Naive thymus-derived CD8-positive, alpha-beta T cell (primary cell): ENCODE data around the gene SP6. TPM values are rescaled to one million over a fixed set of nuclear protein-coding genes. Genes with fewer than 3 reads are reported as not detected.
A peak's percentile ranks its signal among the peaks of the same experiment; 100 is the strongest.

Source experiments
- ATAC-seq, 2 donors: fragments of 150-1000 bp; cut with Tn5 transposase in 1 of 2; sonication (Bioruptor Pico), chemical (Tn5 transposase) in 1 of 2; 1 replicate in 1 of 2; 2 replicates in 1 of 2; pipeline ENCODE4 v1.10.0; 2021; ENCODE audit warnings: mild to moderate bottlenecking in 2 of 2, moderate library complexity in 2 of 2
- POLR2A ChIA-PET: fragments of 350-600 bp; sonication (Branson Sonifier 250); formaldehyde crosslinking; loops from one replicate; lab custom pipeline; 2021; ENCODE audit warnings: antibody characterized with exemption; lab: Charles Lee
- DNase-seq, 10 donors: peaks; one replicate each; pipeline versions ENCODE4 v3.0.0 to v3.0.0-alpha.2; 2020 to 2022
- H3K27ac Mint-ChIP-seq, 10 donors: one replicate each; pipeline ENCODE4 v1.8.0; 2020 to 2022; ENCODE audit warnings: mild to moderate bottlenecking in 10 of 10, mixed read lengths in 10 of 10, moderate library complexity in 4 of 10, inconsistent platforms in 1 of 10
- H3K27me3 Mint-ChIP-seq, 5 donors: one replicate each; pipeline ENCODE4 v1.8.0; 2021 to 2022; ENCODE audit warnings: mixed read lengths in 5 of 5
- H3K36me3 Mint-ChIP-seq, 3 donors: one replicate each; pipeline ENCODE4 v1.8.0; 2020 to 2022; ENCODE audit warnings: mixed read lengths in 3 of 3, mild to moderate bottlenecking in 2 of 3, inconsistent platforms in 1 of 3
- H3K4me1 Mint-ChIP-seq, 4 donors: one replicate each; pipeline ENCODE4 v1.8.0; 2021 to 2022; ENCODE audit warnings: mixed read lengths in 4 of 4
- H3K4me3 Mint-ChIP-seq, 10 donors: one replicate each; pipeline ENCODE4 v1.8.0; 2020 to 2022; ENCODE audit warnings: mild to moderate bottlenecking in 10 of 10, mixed read lengths in 10 of 10, moderate library complexity in 6 of 10, inconsistent platforms in 1 of 10
- H3K9me3 Mint-ChIP-seq, 9 donors: one replicate each; pipeline ENCODE4 v1.8.0; 2020 to 2022; ENCODE audit warnings: mixed read lengths in 9 of 9, mild to moderate bottlenecking in 3 of 9, inconsistent platforms in 1 of 9, moderate library complexity in 1 of 9
- polyA plus RNA-seq, 3 donors: library from polyadenylated mRNA; unstranded; fragments of 300-500 nt; fragmentation: Illumina TruSeq; gene quantifications; one replicate each; pipeline ENCODE4 v1.2.3, GENCODE V29; 2021
- total RNA-seq, 8 experiments: library from RNA in 2 of 8; stranded (reverse) in 2 of 8; gene quantifications; one replicate each; pipeline ENCODE4 v1.2.3 and lab custom pipeline; 2021 to 2026

The SP6 gene
- total and polyA plus RNA-seq, 5 experiments from 2014 or later, result 0.13 to 0.33 (median 0.16) TPM; not detected in 2

- H3K27ac Mint-ChIP-seq, result peak overlapping the region in 1 of 10 donors; percentile 55
- H3K4me3 Mint-ChIP-seq, result no peak overlapping the region
- peak in 1 of 10 donors; percentile 19 for DNase-seq
- H3K36me3 Mint-ChIP-seq, result peaks cover 0 to 78% (median 14%) of the 10 kb centered on the region in 3 donors
- H3K9me3 Mint-ChIP-seq, result no peaks in the 10 kb centered on the region
- no peaks in the 10 kb centered on the region for H3K27me3 Mint-ChIP-seq
- POLR2A ChIA-PET, result no interaction called here
- peaks cover 3 to 8% (median 6%) of the 10 kb centered on the region in 4 donors for H3K4me1 Mint-ChIP-seq
- no peak for ATAC-seq
These were observed 37.4 kb downstream of the SP6 start for GRCh38 chr17:47813512-47814031.

DNA sequence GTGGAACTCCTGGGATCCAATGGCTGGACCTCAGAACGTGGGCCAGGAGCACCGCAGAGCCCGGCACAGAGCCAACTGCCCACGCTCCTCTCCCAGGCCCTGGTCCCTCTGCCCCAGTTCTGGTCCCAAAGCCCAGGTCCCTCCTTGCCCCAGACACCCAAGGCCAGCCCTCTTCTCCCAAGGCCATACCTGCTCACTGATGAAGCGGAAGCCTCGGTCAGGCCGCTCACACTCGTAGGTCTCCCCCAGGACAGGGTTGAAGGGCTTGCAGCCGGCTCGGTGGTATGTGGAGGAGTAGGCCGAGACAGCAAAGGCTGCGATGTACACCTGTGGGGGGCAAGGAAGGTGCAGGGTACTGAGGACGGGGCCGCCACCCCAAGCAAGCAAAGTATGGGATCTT lies 37.9 kb downstream of the SP6 start:
- ATAC-seq, result no peak
- POLR2A ChIA-PET, result no interaction called here
- H3K27me3 Mint-ChIP-seq, result no peaks in the 10 kb centered on the region
- DNase-seq, result no peak
- no peak overlapping the region for H3K4me3 Mint-ChIP-seq
- H3K36me3 Mint-ChIP-seq, result peaks cover 0 to 80% (median 16%) of the 10 kb centered on the region in 3 donors
- peak overlapping the region in 2 of 10 donors; percentile 67 to 82 for H3K27ac Mint-ChIP-seq
- H3K9me3 Mint-ChIP-seq, result no peaks in the 10 kb centered on the region
- peaks cover 3 to 8% (median 6%) of the 10 kb centered on the region in 4 donors for H3K4me1 Mint-ChIP-seq

- no peaks in the 10 kb centered on the region for H3K27me3 Mint-ChIP-seq
- peak in 1 of 10 donors; percentile 57 for DNase-seq
- H3K36me3 Mint-ChIP-seq, result peaks cover 0 to 79% (median 13%) of the 10 kb centered on the region in 3 donors
- no peaks in the 10 kb centered on the region for H3K9me3 Mint-ChIP-seq
- POLR2A ChIA-PET, result no interaction called here
- peak overlapping the region in 6 of 10 donors; percentile 8 to 82 (median 51) for H3K27ac Mint-ChIP-seq
- ATAC-seq, result no peak
- no peak overlapping the region for H3K4me3 Mint-ChIP-seq
- peaks cover 3 to 7% (median 5%) of the 10 kb centered on the region in 4 donors for H3K4me1 Mint-ChIP-seq
These were observed 38.6 kb downstream of the SP6 start for GRCh38 chr17:47812146-47812920.

- H3K9me3 Mint-ChIP-seq, result no peaks in the 10 kb centered on the region
- no peak overlapping the region for H3K4me3 Mint-ChIP-seq
- POLR2A ChIA-PET, result no interaction called here
- DNase-seq, result peak in 1 of 10 donors; percentile 4
- no peaks in the 10 kb centered on the region for H3K27me3 Mint-ChIP-seq
- peaks cover 0 to 79% (median 13%) of the 10 kb centered on the region in 3 donors for H3K36me3 Mint-ChIP-seq
- ATAC-seq, result no peak
- H3K4me1 Mint-ChIP-seq, result peaks cover 3 to 7% (median 5%) of the 10 kb centered on the region in 4 donors
- H3K27ac Mint-ChIP-seq, result peak overlapping the region in 6 of 10 donors; percentile 24 to 86 (median 50)
These were observed 39.3 kb downstream of the SP6 start for GRCh38 chr17:47811709-47812108.

DNA sequence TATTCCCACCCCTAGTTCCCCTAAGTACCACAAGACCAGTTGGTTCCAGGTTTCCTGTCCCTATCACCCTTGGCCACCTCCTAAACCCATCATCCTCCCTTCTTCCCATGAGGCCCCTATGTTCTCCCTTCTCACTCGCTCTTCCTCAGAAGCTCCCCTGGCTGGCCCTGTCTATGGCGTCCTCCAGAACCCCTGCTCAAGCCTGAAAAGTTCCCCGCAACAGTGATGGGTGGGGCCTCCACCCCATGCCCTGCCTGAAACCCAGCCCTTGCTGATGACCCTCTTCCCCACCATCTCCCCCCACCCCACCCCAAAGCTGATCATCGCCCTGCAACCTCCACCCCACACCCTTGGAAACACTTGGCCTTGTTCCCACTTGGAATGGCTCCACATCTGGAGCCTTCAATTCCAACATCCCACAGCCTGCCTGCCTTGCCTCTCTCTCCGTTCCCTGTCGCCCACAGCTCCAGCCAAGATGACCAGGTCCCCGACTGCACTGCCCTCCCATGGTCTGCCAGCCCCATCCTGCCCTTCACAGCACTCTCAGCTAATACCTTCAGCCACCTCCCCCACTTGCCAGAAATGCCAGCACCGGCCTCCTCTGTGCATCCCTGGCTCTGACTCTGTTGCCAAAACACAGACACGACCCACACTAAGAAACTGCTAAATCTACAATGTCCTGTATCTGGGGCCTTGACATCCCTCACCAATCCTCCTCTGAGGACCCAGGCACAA lies 39.9 kb downstream of the SP6 start:
- H3K27ac Mint-ChIP-seq, result peak overlapping the region in 7 of 10 donors; percentile 9 to 89 (median 68)
- peak in 1 of 10 donors; percentile 44 for DNase-seq
- no peaks in the 10 kb centered on the region for H3K9me3 Mint-ChIP-seq
- no peak for ATAC-seq
- H3K4me3 Mint-ChIP-seq, result no peak overlapping the region
- H3K27me3 Mint-ChIP-seq, result no peaks in the 10 kb centered on the region
- H3K4me1 Mint-ChIP-seq, result peaks cover 3 to 7% (median 5%) of the 10 kb centered on the region in 4 donors
- POLR2A ChIA-PET, result no interaction called here
- H3K36me3 Mint-ChIP-seq, result peaks cover 0 to 79% (median 13%) of the 10 kb centered on the region in 3 donors

DNA sequence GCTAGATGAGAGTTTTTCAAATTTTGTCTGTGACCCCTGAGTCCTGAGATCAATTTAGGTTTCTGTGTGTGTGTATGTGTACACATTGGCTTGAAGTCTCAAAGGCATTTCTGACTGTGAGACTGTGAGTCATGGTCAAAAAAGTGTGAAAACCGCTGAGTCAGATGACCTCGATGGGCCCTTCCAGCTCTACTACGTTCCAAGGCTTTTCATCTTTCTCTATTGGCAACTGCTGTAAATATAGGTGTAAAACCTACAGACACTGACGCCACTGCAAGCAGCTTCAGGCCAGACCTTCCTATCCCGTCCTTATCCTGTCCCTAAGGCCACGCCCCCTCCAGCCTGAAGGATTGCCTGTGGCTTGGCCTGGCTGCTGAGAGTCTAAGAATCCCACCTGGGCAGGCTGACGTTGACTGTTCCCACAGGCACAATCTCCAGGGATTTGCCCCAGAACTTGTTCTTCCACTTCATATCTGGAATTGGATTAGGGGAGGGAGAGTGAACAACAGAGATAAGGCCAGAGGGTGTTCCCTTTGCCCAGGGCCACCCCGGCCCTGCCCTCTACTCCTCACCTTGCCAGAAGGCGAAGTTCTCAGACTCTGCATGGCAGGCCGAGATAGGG lies 40.7 kb downstream of the SP6 start:
- Mint-ChIP-seq H3K27ac (peak overlapping the region in 6 of 10 donors; percentile 42 to 86 (median 54)), H3K27me3 (no peaks in the 10 kb centered on the region), H3K36me3 (peaks cover 0 to 72% (median 13%) of the 10 kb centered on the region in 3 donors), H3K4me1 (peaks cover 3 to 7% (median 5%) of the 10 kb centered on the region in 4 donors), H3K4me3 (no peak overlapping the region), H3K9me3 (no peaks in the 10 kb centered on the region)
- POLR2A ChIA-PET, result interaction anchor here (0.6 kb wide), 1 partner anchor 255 kb away, joined by 5 read pairs; no protein-coding TSS in a partner anchor
- ATAC-seq (peak in 1 of 2 donors; percentile 23), DNase-seq (peak in 2 of 10 donors; percentile 18 to 19)

GRCh38 chr17:47808830-47809480 lies 42.0 kb downstream of the SP6 start:
- Mint-ChIP-seq H3K9me3 (no peaks in the 10 kb centered on the region), H3K4me1 (peaks cover 3 to 7% (median 5%) of the 10 kb centered on the region in 4 donors), H3K27ac (peak overlapping the region in 2 of 10 donors; percentile 27 to 63), H3K27me3 (no peaks in the 10 kb centered on the region), H3K36me3 (peaks cover 0 to 66% (median 10%) of the 10 kb centered on the region in 3 donors), H3K4me3 (no peak overlapping the region)
- peak in 1 of 10 donors; percentile 59 for DNase-seq
- POLR2A ChIA-PET, result no interaction called here
- no peak for ATAC-seq

DNA sequence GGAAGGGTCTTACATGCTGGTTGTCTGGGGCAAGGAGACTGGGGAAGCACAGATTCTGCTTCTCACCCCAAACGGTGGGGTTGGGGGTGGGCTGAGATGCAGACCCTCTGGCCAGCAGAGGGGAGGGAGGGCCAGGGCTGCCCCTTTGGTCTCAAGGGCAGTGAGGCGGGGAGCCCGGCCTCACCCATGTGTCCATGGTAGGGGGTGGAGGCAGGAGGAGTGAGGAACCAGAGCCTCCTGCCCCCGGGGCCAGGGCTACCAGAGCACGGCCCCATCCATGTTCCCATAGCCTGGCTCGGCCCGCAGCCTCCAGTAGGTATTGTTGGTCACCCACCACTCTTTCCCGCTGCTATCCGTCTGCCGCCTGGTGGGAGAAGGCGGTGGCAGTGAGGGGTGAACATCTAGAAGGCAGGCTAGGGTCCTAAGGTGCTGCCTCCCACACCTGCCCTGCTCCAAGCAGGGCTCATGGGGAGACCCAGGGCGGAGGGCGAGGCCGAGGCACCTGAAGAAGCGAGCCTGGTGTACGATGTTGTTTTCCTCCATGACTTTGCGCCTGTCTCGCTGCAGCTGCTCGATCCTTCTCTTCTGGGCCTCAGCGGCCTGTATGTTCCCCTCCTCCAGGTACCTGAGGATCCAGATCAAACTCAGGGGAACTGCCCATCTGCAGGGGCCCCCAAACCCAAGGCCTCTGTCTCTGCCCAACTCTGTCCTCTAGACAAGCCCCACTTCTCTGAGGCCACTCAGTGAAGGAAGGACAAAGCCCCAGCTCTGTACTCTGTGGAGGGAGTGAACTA lies 42.7 kb downstream of the SP6 start:
- peak overlapping the region in 4 of 10 donors; percentile 40 to 65 (median 62) for H3K27ac Mint-ChIP-seq
- H3K27me3 Mint-ChIP-seq, result no peaks in the 10 kb centered on the region
- no peak for DNase-seq
- H3K36me3 Mint-ChIP-seq, result peaks cover 0 to 65% (median 10%) of the 10 kb centered on the region in 3 donors
- H3K9me3 Mint-ChIP-seq, result no peaks in the 10 kb centered on the region
- POLR2A ChIA-PET, result no interaction called here
- no peak overlapping the region for H3K4me3 Mint-ChIP-seq
- H3K4me1 Mint-ChIP-seq, result peaks cover 3 to 7% (median 5%) of the 10 kb centered on the region in 4 donors
- ATAC-seq, result no peak

GRCh38 chr17:47807421-47807820 lies 43.5 kb downstream of the SP6 start:
- no peak for ATAC-seq
- H3K4me1 Mint-ChIP-seq, result peaks cover under 1 to 6% (median 2%) of the 10 kb centered on the region in 4 donors
- H3K4me3 Mint-ChIP-seq, result no peak overlapping the region
- POLR2A ChIA-PET, result no interaction called here
- peaks cover 0 to 57% (median 10%) of the 10 kb centered on the region in 3 donors for H3K36me3 Mint-ChIP-seq
- H3K9me3 Mint-ChIP-seq, result no peaks in the 10 kb centered on the region
- H3K27me3 Mint-ChIP-seq, result no peaks in the 10 kb centered on the region
- H3K27ac Mint-ChIP-seq, result peak overlapping the region in 2 of 10 donors; percentile 27 to 83
- no peak for DNase-seq

GRCh38 chr17:47806913-47807255 lies 44.1 kb downstream of the SP6 start:
- Mint-ChIP-seq H3K27ac (peak overlapping the region in 2 of 10 donors; percentile 19 to 83), H3K36me3 (peaks cover 0 to 52% (median 10%) of the 10 kb centered on the region in 3 donors), H3K4me1 (peaks cover 0 to 8% (median 1%) of the 10 kb centered on the region in 4 donors), H3K27me3 (peaks cover 0 to 2% (median 0%) of the 10 kb centered on the region in 5 donors), H3K9me3 (no peaks in the 10 kb centered on the region), H3K4me3 (no peak overlapping the region)
- POLR2A ChIA-PET, result no interaction called here
- ATAC-seq (no peak), DNase-seq (no peak)
